ENCODE data around the gene RNF6. TPM values are rescaled to one million over a fixed set of nuclear protein-coding genes. Genes with fewer than 3 reads are reported as not detected.
A peak's percentile ranks its signal among the peaks of the same experiment; 100 is the strongest.

The RNF6 gene
- polyA plus RNA-seq (2013, experiment 1 of 4): 17.2 TPM
- 19.3 TPM for polyA plus RNA-seq (2013, experiment 2 of 4)
- 15.7 TPM for polyA plus RNA-seq (2013, experiment 3 of 4)
- 16.6 TPM for polyA plus RNA-seq (2013, experiment 4 of 4)

GRCh38 chr13:26221721-26222519 lies at the start of gene RNF6:
RNF6 (minus strand) TSS chr13:26222314; CDS start chr13:26219649, 2,665 bp downstream.
- Histone ChIP-seq H3K27me3 (ENCODE audit: control insufficient read depth, insufficient read depth, low read length, poor library complexity, severe bottlenecking) (no peaks in the 10 kb centered on the region), H3K4me3 (ENCODE audit: insufficient read depth, low read depth, low read length) (peak within 1 kb of the TSS; percentile 85), H3K9me3 (ENCODE audit: control insufficient read depth, low read length) (no peaks in the 10 kb centered on the region), H3K27ac (ENCODE audit: insufficient read depth, low read depth, low read length, poor library complexity, severe bottlenecking) (peak within 1 kb of the TSS; percentile 91), H3K4me1 (ENCODE audit: control insufficient read depth, insufficient read depth, low read length) (peaks cover 8% of the 10 kb centered on the region), H3K36me3 (ENCODE audit: control insufficient read depth, insufficient read depth, low read length) (peaks cover 4% of the 10 kb centered on the region)
- WGBS, 2 experiments: 0% methylated on average over 67 of the region's 67 CpGs

- Histone ChIP-seq H3K4me3 (ENCODE audit: insufficient read depth, low read depth, low read length) (no peak overlapping the region), H3K9me3 (ENCODE audit: control insufficient read depth, low read length) (no peaks in the 10 kb centered on the region), H3K27ac (ENCODE audit: insufficient read depth, low read depth, low read length, poor library complexity, severe bottlenecking) (no peak overlapping the region), H3K27me3 (ENCODE audit: control insufficient read depth, insufficient read depth, low read length, poor library complexity, severe bottlenecking) (no peaks in the 10 kb centered on the region), H3K4me1 (ENCODE audit: control insufficient read depth, insufficient read depth, low read length) (no peaks in the 10 kb centered on the region), H3K36me3 (ENCODE audit: control insufficient read depth, insufficient read depth, low read length) (no peaks in the 10 kb centered on the region)
- WGBS, 2 experiments: 89 to 97% methylated on average over 3 of the region's 3 CpGs
These were observed 48.6 kb upstream of the RNF6 start for GRCh38 chr13:26270707-26271106.

- H3K27me3 ChIP-seq (ENCODE audit: control insufficient read depth, insufficient read depth, low read length, poor library complexity, severe bottlenecking): no peaks in the 10 kb centered on the region
- WGBS, 2 experiments: 92 to 94% methylated on average over 3 of the region's 3 CpGs
- no peak overlapping the region for H3K27ac ChIP-seq (ENCODE audit: insufficient read depth, low read depth, low read length, poor library complexity, severe bottlenecking)
- H3K9me3 ChIP-seq (ENCODE audit: control insufficient read depth, low read length): no peaks in the 10 kb centered on the region
- no peaks in the 10 kb centered on the region for H3K4me1 ChIP-seq (ENCODE audit: control insufficient read depth, insufficient read depth, low read length)
- no peaks in the 10 kb centered on the region for H3K36me3 ChIP-seq (ENCODE audit: control insufficient read depth, insufficient read depth, low read length)
- H3K4me3 ChIP-seq (ENCODE audit: insufficient read depth, low read depth, low read length): no peak overlapping the region
These were observed 44.2 kb upstream of the RNF6 start for GRCh38 chr13:26266311-26266710.

GRCh38 chr13:26262156-26262555 lies 40.0 kb upstream of the RNF6 start:
- H3K4me1 ChIP-seq (ENCODE audit: control insufficient read depth, insufficient read depth, low read length): no peaks in the 10 kb centered on the region
- no peak overlapping the region for H3K27ac ChIP-seq (ENCODE audit: insufficient read depth, low read depth, low read length, poor library complexity, severe bottlenecking)
- H3K4me3 ChIP-seq (ENCODE audit: insufficient read depth, low read depth, low read length): no peak overlapping the region
- H3K27me3 ChIP-seq (ENCODE audit: control insufficient read depth, insufficient read depth, low read length, poor library complexity, severe bottlenecking): no peaks in the 10 kb centered on the region
- H3K36me3 ChIP-seq (ENCODE audit: control insufficient read depth, insufficient read depth, low read length): no peaks in the 10 kb centered on the region
- 90 to 92% methylated on average over 1 to 2 of the region's 2 CpGs for WGBS, 2 experiments
- no peaks in the 10 kb centered on the region for H3K9me3 ChIP-seq (ENCODE audit: control insufficient read depth, low read length)

GRCh38 chr13:26259634-26260033 lies 37.5 kb upstream of the RNF6 start:
- Histone ChIP-seq H3K9me3 (ENCODE audit: control insufficient read depth, low read length) (no peaks in the 10 kb centered on the region), H3K4me1 (ENCODE audit: control insufficient read depth, insufficient read depth, low read length) (no peaks in the 10 kb centered on the region), H3K27ac (ENCODE audit: insufficient read depth, low read depth, low read length, poor library complexity, severe bottlenecking) (no peak overlapping the region), H3K27me3 (ENCODE audit: control insufficient read depth, insufficient read depth, low read length, poor library complexity, severe bottlenecking) (no peaks in the 10 kb centered on the region), H3K36me3 (ENCODE audit: control insufficient read depth, insufficient read depth, low read length) (no peaks in the 10 kb centered on the region), H3K4me3 (ENCODE audit: insufficient read depth, low read depth, low read length) (no peak overlapping the region)
- WGBS, 2 experiments: 90% methylated on average over 2 to 3 of the region's 3 CpGs

- Histone ChIP-seq H3K27ac (ENCODE audit: insufficient read depth, low read depth, low read length, poor library complexity, severe bottlenecking) (no peak overlapping the region), H3K9me3 (ENCODE audit: control insufficient read depth, low read length) (no peaks in the 10 kb centered on the region), H3K36me3 (ENCODE audit: control insufficient read depth, insufficient read depth, low read length) (no peaks in the 10 kb centered on the region), H3K27me3 (ENCODE audit: control insufficient read depth, insufficient read depth, low read length, poor library complexity, severe bottlenecking) (no peaks in the 10 kb centered on the region), H3K4me1 (ENCODE audit: control insufficient read depth, insufficient read depth, low read length) (no peaks in the 10 kb centered on the region), H3K4me3 (ENCODE audit: insufficient read depth, low read depth, low read length) (no peak overlapping the region)
- 81 to 82% methylated on average over 2 of the region's 2 CpGs for WGBS, 2 experiments
These were observed 34.9 kb upstream of the RNF6 start for GRCh38 chr13:26257049-26257448.

GRCh38 chr13:26255691-26256277 lies 33.7 kb upstream of the RNF6 start:
- Histone ChIP-seq H3K27ac (ENCODE audit: insufficient read depth, low read depth, low read length, poor library complexity, severe bottlenecking) (no peak overlapping the region), H3K9me3 (ENCODE audit: control insufficient read depth, low read length) (no peaks in the 10 kb centered on the region)

GRCh38 chr13:26255115-26255514 lies 33.0 kb upstream of the RNF6 start:
- Histone ChIP-seq H3K4me3 (ENCODE audit: insufficient read depth, low read depth, low read length) (peak overlapping the region; percentile 87), H3K36me3 (ENCODE audit: control insufficient read depth, insufficient read depth, low read length) (no peaks in the 10 kb centered on the region), H3K27ac (ENCODE audit: insufficient read depth, low read depth, low read length, poor library complexity, severe bottlenecking) (no peak overlapping the region), H3K4me1 (ENCODE audit: control insufficient read depth, insufficient read depth, low read length) (no peaks in the 10 kb centered on the region), H3K27me3 (ENCODE audit: control insufficient read depth, insufficient read depth, low read length, poor library complexity, severe bottlenecking) (no peaks in the 10 kb centered on the region), H3K9me3 (ENCODE audit: control insufficient read depth, low read length) (no peaks in the 10 kb centered on the region)
- 0 to 2% methylated on average over 7 of the region's 7 CpGs for WGBS, 2 experiments

More at GRCh38 chr13:26255691-26256277, 33.7 kb upstream of the RNF6 start:
- Histone ChIP-seq H3K4me1 (ENCODE audit: control insufficient read depth, insufficient read depth, low read length) (no peaks in the 10 kb centered on the region), H3K27me3 (ENCODE audit: control insufficient read depth, insufficient read depth, low read length, poor library complexity, severe bottlenecking) (no peaks in the 10 kb centered on the region), H3K36me3 (ENCODE audit: control insufficient read depth, insufficient read depth, low read length) (no peaks in the 10 kb centered on the region), H3K4me3 (ENCODE audit: insufficient read depth, low read depth, low read length) (peak overlapping the region; percentile 87)
- WGBS, 2 experiments: 65 to 70% methylated on average over 7 to 10 of the region's 10 CpGs

GRCh38 chr13:26254583-26255111 lies 32.5 kb upstream of the RNF6 start:
- no peaks in the 10 kb centered on the region for H3K9me3 ChIP-seq (ENCODE audit: control insufficient read depth, low read length)
- no peaks in the 10 kb centered on the region for H3K27me3 ChIP-seq (ENCODE audit: control insufficient read depth, insufficient read depth, low read length, poor library complexity, severe bottlenecking)
- 0 to 1% methylated on average over 35 of the region's 35 CpGs for WGBS, 2 experiments

More at GRCh38 chr13:26254583-26255111, 32.5 kb upstream of the RNF6 start:
- Histone ChIP-seq H3K27ac (ENCODE audit: insufficient read depth, low read depth, low read length, poor library complexity, severe bottlenecking) (peak overlapping the region; percentile 85), H3K4me3 (ENCODE audit: insufficient read depth, low read depth, low read length) (peak overlapping the region; percentile 87), H3K4me1 (ENCODE audit: control insufficient read depth, insufficient read depth, low read length) (no peaks in the 10 kb centered on the region), H3K36me3 (ENCODE audit: control insufficient read depth, insufficient read depth, low read length) (no peaks in the 10 kb centered on the region)
